SK-N-SH treated with all-trans-retinoic acid at 6 μM for 48 hours (cell line): Measurements from ENCODE around the gene BNIPL.
A peak's percentile ranks its signal among the peaks of the same experiment; 100 is the strongest.

Source experiments
- PATZ1 ChIP-seq: fragments of 250-450 bp; sonication (Bioruptor Pico); IDR thresholded peaks from 2 replicates; pipeline ENCODE4 v1.8.0; 2020; ENCODE audit warnings: mild to moderate bottlenecking, moderate library complexity, borderline replicate concordance
- TOX ChIP-seq: fragments of 250-450 bp; sonication (Bioruptor Pico); IDR thresholded peaks from 2 replicates; pipeline ENCODE4 v1.8.0; 2021; ENCODE audit warnings: mild to moderate bottlenecking, moderate library complexity, borderline replicate concordance
- ZNF8 ChIP-seq: fragments of 450-650 bp; formaldehyde crosslinking; IDR thresholded peaks from 2 replicates; pipeline ENCODE4 v1.5.0; 2020; ENCODE audit warnings: mild to moderate bottlenecking, moderate library complexity

GRCh38 chr1:151060007-151060656 lies 23.7 kb downstream of the BNIPL start, which contains the start of gene MLLT11:
- no peak for TF ChIP-seq TOX (CRISPR knock-in tag)
- no peak for TF ChIP-seq ZNF8 (CRISPR knock-in tag)
- peak; percentile 47 for TF ChIP-seq PATZ1 (CRISPR knock-in tag)
